Measurements from ENCODE around the gene TENT5C. TPM values are rescaled to one million over a fixed set of nuclear protein-coding genes. Genes with fewer than 3 reads are reported as not detected.

Gene TENT5C
- total RNA-seq, 1 experiment from 2014 or later, result 1.4 TPM

DNA sequence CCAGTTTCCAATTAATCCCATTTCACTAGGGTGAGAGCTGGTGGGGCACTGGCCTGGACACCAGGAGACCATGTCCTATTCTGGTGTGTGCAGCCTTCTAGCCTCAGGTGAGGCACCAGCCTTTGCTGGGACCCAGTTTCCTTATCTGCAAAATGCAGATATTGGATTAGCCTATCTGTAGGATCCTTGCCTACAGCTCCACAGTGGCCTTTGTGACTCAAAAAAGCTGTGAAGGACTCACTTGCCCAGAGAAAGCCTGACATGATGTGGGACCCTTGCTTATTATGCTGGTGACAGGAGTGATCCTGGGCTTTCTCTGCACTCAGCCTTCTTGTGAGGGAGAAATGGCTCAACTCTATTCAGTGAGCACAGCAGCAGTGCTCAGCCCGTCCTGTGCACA, 32.3 kb downstream of the TENT5C start:
- BruUV-seq (replicated peaks), result no TSS peak
- DNase-seq (ENCODE audit: low read depth, low spot score), result no peak
- CTCF ChIA-PET, result no interaction called here

More for the DNA sequence above, 32.3 kb downstream of the TENT5C start:
- H3K9ac ChIP-seq (ENCODE audit: low read length), result no peak overlapping the region
- no peaks in the 10 kb centered on the region for H3K36me3 ChIP-seq (ENCODE audit: control insufficient read depth in 1 of 2, insufficient read depth in 2 of 2, low read length in 2 of 2)
- no peak overlapping the region for H3K4me2 ChIP-seq (ENCODE audit: low read length)
- POLR2A ChIA-PET, result no interaction called here
- H3K27me3 ChIP-seq (ENCODE audit: insufficient read depth, low read length), result no peaks in the 10 kb centered on the region
- TF ChIP-seq CEBPB (IDR thresholded peaks at IDR 0.05; ENCODE audit: low read depth) (no peak), MAX (IDR thresholded peaks at IDR 0.05) (no peak), RAD21 (IDR thresholded peaks at IDR 0.05; ENCODE audit: low read depth) (no peak), JUND (IDR thresholded peaks at IDR 0.05) (no peak), EZH2 (IDR thresholded peaks at IDR 0.05) (no peak), CBX3 (IDR thresholded peaks at IDR 0.05; ENCODE audit: low read depth) (no peak), SP1 (IDR thresholded peaks at IDR 0.05; ENCODE audit: low read depth) (no peak), FOSL1 (IDR thresholded peaks at IDR 0.05; ENCODE audit: low read depth) (no peak), REST (IDR thresholded peaks at IDR 0.05; ENCODE audit: low read depth) (no peak), TCF7L2 (IDR thresholded peaks at IDR 0.05; ENCODE audit: borderline replicate concordance, extremely low read depth, insufficient read depth, insufficient read length) (no peak), ZBTB33 (IDR thresholded peaks at IDR 0.05; ENCODE audit: extremely low read depth, insufficient replicate concordance, low read length) (no peak), EGR1 (IDR thresholded peaks at IDR 0.05; ENCODE audit: low read depth) (no peak), ZNF274 (IDR thresholded peaks at IDR 0.05; ENCODE audit: low read depth, low read length) (no peak), ELF1 (IDR thresholded peaks at IDR 0.05; ENCODE audit: borderline replicate concordance, low read depth) (no peak)
- TF ChIP-seq, protein P1, sequence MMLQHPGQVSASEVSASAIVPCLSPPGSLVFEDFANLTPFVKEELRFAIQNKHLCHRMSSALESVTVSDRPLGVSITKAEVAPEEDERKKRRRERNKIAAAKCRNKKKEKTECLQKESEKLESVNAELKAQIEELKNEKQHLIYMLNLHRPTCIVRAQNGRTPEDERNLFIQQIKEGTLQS (IDR thresholded peaks at IDR 0.05), result no peak
- intact Hi-C loops (cut with micrococcal nuclease), result no loop called here
- RAD21 ChIA-PET (ENCODE audit: low non-redundant PET in 1 of 2, low total read pairs in 2 of 2, uncharacterized antibody in 2 of 2, unreplicated experiment in 2 of 2), result interaction anchor here in 1 of 2 experiments (0.5 kb wide), 1 partner anchor 215 kb away, joined by 3 read pairs; no protein-coding TSS in a partner anchor
- H3K4me1 ChIP-seq (ENCODE audit: control insufficient read depth in 1 of 2, insufficient read depth in 2 of 2, low read length in 2 of 2), result no peaks in the 10 kb centered on the region
- H2AFZ ChIP-seq (ENCODE audit: low read depth, low read length, poor library complexity, severe bottlenecking), result no peak overlapping the region
- H3K4me3 ChIP-seq (replicated peaks in 1 of 2; ENCODE audit: low read depth in 1 of 2, low read length in 2 of 2), result no peak overlapping the region
- H3K9me3 ChIP-seq (ENCODE audit: control insufficient read depth in 1 of 2, insufficient read depth in 1 of 2, low read depth in 1 of 2, low read length in 2 of 2), result no peaks in the 10 kb centered on the region
- H3K79me2 ChIP-seq (ENCODE audit: insufficient read depth, low read length), result no peaks in the 10 kb centered on the region
- no peak overlapping the region for H3K27ac ChIP-seq (ENCODE audit: low read depth, low read length)
- H4K20me1 ChIP-seq (ENCODE audit: insufficient read depth), result no peaks in the 10 kb centered on the region
- ATAC-seq, result no peak
- no peaks in the 10 kb centered on the region for H3K9me2 ChIP-seq (ENCODE audit: insufficient read depth)
